Fibroblast of lung (primary cell): ENCODE results near the gene ARMC9.

Source experiments
- EZH2 ChIP-seq: IDR thresholded peaks from 2 replicates; pipeline ENCODE4 v1.5.1; 2012; ENCODE audit warnings: low read length, control low read depth, mild to moderate bottlenecking; ENCODE audit errors: missing control alignments
- TF ChIP-seq, protein P1 (sequence below), 2 donors: IDR thresholded peaks in 1 of 2; conservative IDR thresholded peaks in 1 of 2; 1 replicate in 1 of 2; 2 replicates in 1 of 2; pipeline ENCODE4 v1.5.1; 2011 to 2012; ENCODE audit warnings: low read length in 2 of 2, control low read depth in 1 of 2, inconsistent platforms in 1 of 2, low read depth in 1 of 2, mild to moderate bottlenecking in 1 of 2

GRCh38 chr2:231294116-231294515, 95.7 kb downstream of the ARMC9 start:
- TF ChIP-seq, protein P1, sequence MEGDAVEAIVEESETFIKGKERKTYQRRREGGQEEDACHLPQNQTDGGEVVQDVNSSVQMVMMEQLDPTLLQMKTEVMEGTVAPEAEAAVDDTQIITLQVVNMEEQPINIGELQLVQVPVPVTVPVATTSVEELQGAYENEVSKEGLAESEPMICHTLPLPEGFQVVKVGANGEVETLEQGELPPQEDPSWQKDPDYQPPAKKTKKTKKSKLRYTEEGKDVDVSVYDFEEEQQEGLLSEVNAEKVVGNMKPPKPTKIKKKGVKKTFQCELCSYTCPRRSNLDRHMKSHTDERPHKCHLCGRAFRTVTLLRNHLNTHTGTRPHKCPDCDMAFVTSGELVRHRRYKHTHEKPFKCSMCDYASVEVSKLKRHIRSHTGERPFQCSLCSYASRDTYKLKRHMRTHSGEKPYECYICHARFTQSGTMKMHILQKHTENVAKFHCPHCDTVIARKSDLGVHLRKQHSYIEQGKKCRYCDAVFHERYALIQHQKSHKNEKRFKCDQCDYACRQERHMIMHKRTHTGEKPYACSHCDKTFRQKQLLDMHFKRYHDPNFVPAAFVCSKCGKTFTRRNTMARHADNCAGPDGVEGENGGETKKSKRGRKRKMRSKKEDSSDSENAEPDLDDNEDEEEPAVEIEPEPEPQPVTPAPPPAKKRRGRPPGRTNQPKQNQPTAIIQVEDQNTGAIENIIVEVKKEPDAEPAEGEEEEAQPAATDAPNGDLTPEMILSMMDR (conservative IDR thresholded peaks at IDR 0.05 in 1 of 2, IDR thresholded peaks at IDR 0.05 in 1 of 2; ENCODE audit: low read depth in 1 of 2, low read length in 2 of 2): no peak
- TF ChIP-seq EZH2: no peak
